Testis (tissue), 3 donors: ENCODE measurements around the gene AGAP1. TPM values are rescaled to one million over a fixed set of nuclear protein-coding genes. Genes with fewer than 3 reads are reported as not detected.
A peak's percentile ranks its signal among the peaks of the same experiment; 100 is the strongest.

Experiments used
- DNase-seq: peaks from one replicate; pipeline ENCODE4 v3.0.0-alpha.2; 2019
- H3K27ac ChIP-seq, 2 donors: fragments of 200-600 bp; sonication (generic); one replicate each; pipeline ENCODE4 v1.5.1; 2019
- H3K27me3 ChIP-seq: fragments of 200-600 bp; sonication (generic); one replicate; pipeline ENCODE4 v1.5.1; 2019
- H3K36me3 ChIP-seq: fragments of 200-600 bp; sonication (generic); one replicate; pipeline ENCODE4 v1.5.1; 2017; ENCODE audit warnings: low read depth; ENCODE audit errors: missing control alignments
- H3K4me1 ChIP-seq: fragments of 200-600 bp; sonication (generic); one replicate; pipeline ENCODE4 v1.5.1; 2019
- H3K4me3 ChIP-seq, 2 donors: fragments of 200-600 bp; sonication (generic); one replicate each; pipeline ENCODE4 v1.5.1; 2017 to 2019
- H3K9me3 ChIP-seq: fragments of 200-600 bp; sonication (generic); one replicate; pipeline ENCODE4 v1.5.1; 2017
- CTCF ChIP-seq, 3 experiments: fragments of 450-650 bp in 2 of 3; fragments of 200-600 bp in 1 of 3; sonication (generic) in 1 of 3; IDR thresholded peaks; one replicate each; pipeline ENCODE4 v1.5.1; 2016 to 2019; ENCODE audit warnings: antibody characterized with exemption in 3 of 3, mild to moderate bottlenecking in 2 of 3, moderate library complexity in 1 of 3
- POLR2A ChIP-seq: fragments of 450-650 bp; IDR thresholded peaks from one replicate; pipeline ENCODE4 v1.6.1; 2017; ENCODE audit warnings: antibody characterized with exemption, mild to moderate bottlenecking, moderate library complexity
- WGBS, 2 donors: methylation state at CpG; one replicate each; pipeline ENCODE4 v1.1.5; 2018; 5-methylcytosine and 5-hydroxymethylcytosine counted together
- intact Hi-C: fragments of 100-400 bp; cut with DNase I; formaldehyde crosslinking; loops from one replicate; pipeline ENCODE4 v1.15.1; 2023; ENCODE audit warnings: low total_unique reads
- polyA plus RNA-seq: library from polyadenylated mRNA; stranded (reverse); fragments of 350-450 nt; fragmentation: Illumina TruSeq; extraction: RNeasy Lipid Tissue Mini Kit (QIAGEN cat#74804); gene quantifications from one replicate; pipeline ENCODE4 v1.2.3, GENCODE V29; 2014; ENCODE audit warnings: low read depth, low replicate concordance; ENCODE audit not compliant: insufficient read depth
- total RNA-seq, 2 donors: library from RNA; depleted of rRNA; stranded (reverse); fragments of >200 nt; gene quantifications; one replicate each; pipeline ENCODE4 v1.2.3, GENCODE V29; 2016

The AGAP1 gene
- total and polyA plus RNA-seq, 3 donors from 2014 or later: 21.4 to 45.5 (median 40.7) TPM

DNA sequence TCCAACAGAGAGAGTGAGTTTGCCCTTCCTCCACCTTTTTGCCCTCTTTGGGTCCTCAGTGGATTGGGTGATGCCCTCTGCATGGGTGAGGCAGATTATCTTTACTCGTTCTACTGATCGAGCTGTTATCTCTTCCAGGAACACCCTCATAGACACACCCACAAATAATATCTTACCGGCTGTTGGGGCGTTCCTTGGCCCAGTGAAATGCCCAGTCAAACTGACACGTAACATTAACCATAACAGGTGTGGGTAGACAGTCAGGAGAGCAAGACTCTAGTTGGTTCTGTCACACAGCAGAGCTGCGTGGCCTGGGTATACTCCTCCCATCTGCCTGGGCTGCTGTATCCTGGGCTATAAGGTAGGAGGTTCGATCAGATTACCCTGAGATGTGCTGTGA, 144.1 kb downstream of the AGAP1 start:
- H3K9me3 ChIP-seq: no peaks in the 10 kb centered on the region
- H3K27me3 ChIP-seq: no peaks in the 10 kb centered on the region
- TF ChIP-seq POLR2A (no peak), CTCF (IDR thresholded peaks at IDR 0.05) (no peak)
- H3K36me3 ChIP-seq: no peaks in the 10 kb centered on the region
- no peak for DNase-seq
- no peak overlapping the region for H3K4me3 ChIP-seq
- peaks cover 35% of the 10 kb centered on the region for H3K4me1 ChIP-seq
- 72 to 77% methylated on average over 7 of the region's 7 CpGs for WGBS, 2 donors
- intact Hi-C loops: no loop called here
- peak overlapping the region in 1 of 2 donors; percentile 88 for H3K27ac ChIP-seq

DNA sequence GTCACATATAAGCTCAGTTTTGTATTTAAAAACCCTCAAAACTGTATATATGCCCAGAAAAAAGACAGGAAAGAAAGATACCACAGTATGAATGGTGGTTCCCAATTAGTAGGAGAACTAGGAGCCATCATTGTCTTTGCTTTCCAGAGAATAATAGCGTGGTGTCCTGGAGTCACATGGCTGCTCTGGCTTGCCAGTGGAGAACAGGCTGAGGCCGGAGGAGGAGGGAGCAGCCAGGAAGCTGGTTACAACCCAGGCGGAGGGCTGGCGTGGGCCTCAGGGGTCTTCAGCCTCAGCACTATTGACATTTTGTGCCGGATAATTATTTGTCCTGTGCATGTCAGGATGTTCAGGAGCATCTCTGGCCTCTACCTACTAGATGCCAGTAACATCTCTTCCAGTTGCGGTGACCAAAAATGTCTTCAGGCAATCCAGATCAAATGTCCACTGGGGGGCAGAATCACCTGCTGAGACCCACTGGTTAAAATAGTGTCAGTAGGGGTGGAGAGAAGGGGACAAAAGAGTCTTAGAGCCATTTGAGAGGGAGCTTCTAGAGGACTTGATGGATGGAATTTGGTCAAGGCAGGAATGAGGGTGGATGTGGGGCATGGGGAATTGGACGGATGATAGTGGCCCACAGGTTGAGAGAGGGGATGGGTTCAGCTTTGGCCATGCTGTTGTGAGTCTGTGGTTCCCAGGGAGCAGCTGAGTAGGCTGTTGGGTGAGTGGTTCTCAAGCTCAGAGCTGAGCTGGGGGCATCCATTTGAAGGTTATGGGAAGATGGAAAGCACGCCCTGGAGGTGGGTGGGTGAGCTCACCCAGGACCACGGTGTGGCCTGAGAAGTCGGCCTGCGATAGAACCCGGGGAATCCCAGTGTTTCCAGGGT, 144.9 kb downstream of the AGAP1 start:
- intact Hi-C loops: no loop called here
- no peak overlapping the region for H3K4me3 ChIP-seq
- H3K27ac ChIP-seq: peak overlapping the region; percentile 28 to 88
- peaks cover 39% of the 10 kb centered on the region for H3K4me1 ChIP-seq
- DNase-seq: no peak
- no peaks in the 10 kb centered on the region for H3K36me3 ChIP-seq
- TF ChIP-seq CTCF (IDR thresholded peaks at IDR 0.05) (no peak), POLR2A (no peak)
- no peaks in the 10 kb centered on the region for H3K27me3 ChIP-seq
- H3K9me3 ChIP-seq: no peaks in the 10 kb centered on the region
- WGBS, 2 donors: 66 to 76% methylated on average over 12 of the region's 12 CpGs

- WGBS, 2 donors: 55% methylated on average over 8 of the region's 8 CpGs
- Histone ChIP-seq H3K4me3 (no peak overlapping the region), H3K36me3 (no peaks in the 10 kb centered on the region), H3K27me3 (no peaks in the 10 kb centered on the region), H3K9me3 (no peaks in the 10 kb centered on the region), H3K4me1 (peaks cover 41% of the 10 kb centered on the region), H3K27ac (peak overlapping the region; percentile 45 to 88)
- TF ChIP-seq CTCF (IDR thresholded peaks at IDR 0.05) (no peak), POLR2A (no peak)
- DNase-seq: peak; percentile 64
- intact Hi-C loops: no loop called here
These were observed 145.6 kb downstream of the AGAP1 start for GRCh38 chr2:235639428-235639773.

- peaks cover 41% of the 10 kb centered on the region for H3K4me1 ChIP-seq
- 64 to 82% methylated on average over 2 of the region's 2 CpGs for WGBS, 2 donors
These were observed 146.0 kb downstream of the AGAP1 start for GRCh38 chr2:235639885-235640284.

More at GRCh38 chr2:235639885-235640284, 146.0 kb downstream of the AGAP1 start:
- DNase-seq: no peak
- H3K36me3 ChIP-seq: no peaks in the 10 kb centered on the region
- intact Hi-C loops: no loop called here
- TF ChIP-seq CTCF (IDR thresholded peaks at IDR 0.05) (no peak), POLR2A (no peak)
- H3K27me3 ChIP-seq: no peaks in the 10 kb centered on the region
- H3K4me3 ChIP-seq: no peak overlapping the region
- no peaks in the 10 kb centered on the region for H3K9me3 ChIP-seq
- peak overlapping the region; percentile 45 to 88 for H3K27ac ChIP-seq
